ENCODE measurements around the gene RTP2.

RTP2 gene

DNA sequence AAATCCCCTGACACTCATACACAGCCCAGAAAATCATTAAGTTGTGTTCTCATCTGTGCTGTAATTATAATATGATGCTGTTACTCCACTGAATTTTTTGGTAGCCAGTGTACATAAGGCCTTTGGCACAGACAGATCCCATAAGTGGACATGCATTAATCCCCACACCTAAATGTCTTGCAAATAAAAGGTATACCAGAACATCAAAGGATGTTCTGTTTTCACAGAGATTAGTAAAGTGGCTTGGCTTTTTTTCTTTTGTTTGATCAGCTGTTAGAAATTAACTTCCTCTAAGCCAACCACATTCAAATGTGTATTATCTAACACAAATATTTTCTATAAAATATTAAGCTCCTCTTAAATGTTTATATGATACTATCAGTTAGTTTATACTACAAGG lies 34.8 kb downstream of the RTP2 start:
- no peak for DNase-seq (ENCODE audit: low read depth)

DNA sequence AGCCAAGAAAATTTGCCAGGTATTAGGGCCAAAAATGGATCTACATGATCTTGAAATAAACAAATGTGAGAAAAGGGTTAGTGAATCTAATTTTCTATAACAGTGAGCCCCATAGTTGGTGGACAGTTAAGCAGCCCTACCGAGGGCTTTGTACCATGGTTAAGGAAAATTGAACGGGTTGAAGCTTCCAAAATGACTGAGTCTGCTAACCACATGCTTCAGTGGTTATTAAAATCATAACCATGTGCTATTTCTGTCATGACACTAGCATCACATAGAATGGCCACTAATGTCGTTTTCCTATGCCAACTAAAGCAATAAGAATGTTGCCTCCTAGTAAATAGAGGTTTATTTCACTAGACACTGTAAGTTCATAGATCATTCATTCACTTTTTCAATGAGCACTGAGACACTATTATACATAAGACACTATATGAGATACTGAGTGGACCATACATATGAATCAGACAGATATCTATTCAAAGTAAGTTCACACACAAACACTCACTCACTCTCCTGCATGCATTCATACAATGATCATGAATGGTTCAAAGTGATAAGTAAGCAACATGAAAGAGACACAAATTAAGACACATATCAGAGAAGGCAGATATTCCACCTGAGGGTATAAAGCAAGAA lies 36.5 kb downstream of the RTP2 start:
- DNase-seq (ENCODE audit: low read depth) = no peak

DNA sequence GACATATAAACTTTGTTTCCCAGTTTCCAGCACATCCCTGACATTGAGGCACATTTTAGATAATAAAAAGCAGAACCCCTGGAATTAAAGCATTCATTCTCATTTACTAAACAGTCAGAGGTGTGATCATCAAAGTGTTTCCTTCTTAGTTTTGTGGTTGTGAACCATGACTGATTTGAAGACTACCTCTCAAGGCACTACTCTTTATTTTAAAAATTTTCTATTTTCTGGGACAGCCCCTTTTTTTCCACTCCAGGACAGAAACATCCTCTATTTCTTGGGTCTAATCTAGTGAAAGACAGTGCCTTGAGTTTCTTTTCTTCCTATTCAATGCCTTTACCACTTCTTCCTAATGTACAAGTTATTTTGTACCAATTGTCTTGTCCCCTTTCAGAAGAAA lies 37.3 kb downstream of the RTP2 start:
- DNase-seq (ENCODE audit: low read depth) = no peak

DNA sequence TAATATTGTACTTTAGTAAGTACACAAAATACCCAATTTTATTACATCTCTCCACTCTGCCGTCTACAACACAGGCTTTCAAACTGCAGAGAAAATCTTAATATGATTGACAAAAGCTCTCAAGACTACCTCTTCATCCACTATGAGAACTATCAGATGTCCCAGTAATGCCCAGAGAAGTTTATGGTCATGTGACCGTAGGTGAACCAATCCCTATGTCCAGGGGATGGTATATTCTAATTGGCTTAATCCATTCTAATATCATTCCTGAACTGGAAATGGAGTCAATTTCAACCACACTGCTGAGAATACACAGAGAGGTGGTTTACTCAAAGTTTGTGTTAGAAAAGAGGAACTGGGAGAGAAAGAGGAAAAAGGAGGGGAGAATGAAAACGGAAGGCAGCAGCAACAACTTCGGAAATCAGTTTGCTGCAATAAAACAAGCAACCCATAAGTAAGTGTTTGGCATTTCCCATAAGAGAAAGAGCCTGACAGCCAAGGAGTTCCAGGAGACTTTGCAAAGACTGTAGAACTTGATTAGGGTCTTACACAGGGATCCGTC lies 39.4 kb downstream of the RTP2 start:
- DNase-seq (ENCODE audit: low read depth) = no peak

DNA sequence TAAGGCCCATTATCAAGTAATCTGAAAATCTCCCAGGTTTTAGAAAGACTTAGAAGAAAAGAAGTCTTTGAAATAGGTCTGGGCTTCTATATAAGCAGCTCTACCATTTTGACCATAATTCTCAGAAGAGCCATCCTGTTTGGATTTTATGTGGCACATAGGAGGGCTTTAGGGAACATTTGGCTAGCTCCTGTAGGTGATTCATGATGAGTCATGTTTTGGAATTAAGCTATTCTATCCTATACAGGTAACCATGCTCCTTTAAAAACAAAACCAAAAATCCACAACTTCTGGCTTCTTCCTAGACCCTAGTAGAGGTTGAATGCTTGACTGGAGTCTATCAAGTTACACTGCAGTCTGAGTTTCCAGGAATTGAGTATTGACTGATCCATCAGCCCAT lies 41.1 kb downstream of the RTP2 start:
- DNase-seq (ENCODE audit: low read depth) = no peak

DNA sequence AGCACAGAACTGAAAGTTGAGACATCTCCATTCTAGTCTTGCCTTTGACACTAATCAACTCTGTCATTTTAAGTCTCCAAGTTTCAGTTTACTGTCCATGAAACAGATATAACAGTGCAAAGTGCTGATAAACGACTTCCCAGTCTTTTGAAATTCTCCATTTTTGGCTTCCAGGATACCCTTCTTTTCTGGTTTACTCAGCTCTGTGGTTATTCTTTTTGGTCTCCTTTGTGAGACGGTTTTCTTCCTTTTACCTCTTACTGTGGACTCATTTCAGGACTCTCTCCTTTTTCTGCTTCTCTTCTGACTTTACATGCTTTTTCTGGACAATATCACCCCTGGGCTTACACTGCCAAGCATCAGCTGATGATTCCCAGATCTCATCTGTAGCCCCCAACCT lies 51.1 kb downstream of the RTP2 start:
- DNase-seq (ENCODE audit: low read depth) = no peak

Measured in stimulated activated CD8-positive, alpha-beta memory T cell treated with anti-CD3 and anti-CD28 coated beads, Interleukin-7, amount 100 ng/mL, for 24 hours (primary cell).